Islet of Langerhans (tissue), 1 donor: ENCODE results near the gene PIGS.
"Not testable (repeated sequence)": the region's sequence is repeated elsewhere in the genome, so short reads cannot be mapped to it uniquely, and the experiment has no call there.

Source experiments
- FAIRE-seq: peaks from one replicate; lab custom pipeline; 2011; peaks lifted over from hg19 to GRCh38; lab: Jason Lieb, UNC

PIGS gene

DNA sequence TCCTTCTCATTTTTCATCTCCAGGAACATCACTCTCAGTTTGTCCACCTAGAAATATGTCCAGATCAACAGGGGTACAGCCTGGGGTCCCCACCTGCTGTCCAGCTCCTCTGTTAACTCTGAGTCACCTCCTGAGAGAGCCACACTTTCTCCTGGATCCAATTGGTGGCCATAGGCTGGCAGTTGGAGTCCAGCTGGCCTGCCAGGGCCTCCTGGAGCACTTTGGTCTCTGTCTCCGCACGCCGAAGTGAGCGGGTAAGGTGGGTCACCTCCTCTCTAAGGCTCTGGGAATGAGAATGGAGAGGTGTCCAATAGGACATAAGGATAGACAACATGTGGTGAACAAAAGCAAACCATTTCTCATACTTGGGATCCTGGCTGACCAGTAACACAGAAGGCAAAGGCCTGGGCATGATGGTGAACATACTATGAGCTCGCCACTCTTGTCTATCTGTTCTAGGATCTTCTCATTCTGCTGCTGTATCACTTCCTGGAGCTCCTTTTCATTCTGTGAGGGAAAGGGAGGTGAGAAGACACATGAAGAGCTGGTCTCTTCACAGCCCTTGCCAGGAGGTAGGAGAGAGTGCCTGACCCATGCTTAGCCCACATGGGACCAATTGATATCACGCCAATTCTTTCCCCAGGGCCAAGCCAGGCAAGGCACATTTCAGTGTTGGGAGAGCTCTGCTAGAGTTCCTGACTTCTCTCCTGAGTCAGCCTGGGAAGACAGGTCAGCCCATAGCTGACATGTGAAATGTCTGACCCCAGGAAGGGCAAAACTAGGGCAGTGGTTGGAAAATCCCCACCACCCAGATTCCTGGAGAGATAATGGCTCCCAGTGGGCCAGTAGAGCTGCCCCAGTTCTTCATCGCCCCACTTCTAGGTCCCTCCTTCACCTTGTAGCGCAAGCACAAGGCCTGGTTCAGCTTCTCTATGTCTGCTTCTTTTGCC is 7.2 kb upstream of the PIGS start:
- no peak for FAIRE-seq

DNA sequence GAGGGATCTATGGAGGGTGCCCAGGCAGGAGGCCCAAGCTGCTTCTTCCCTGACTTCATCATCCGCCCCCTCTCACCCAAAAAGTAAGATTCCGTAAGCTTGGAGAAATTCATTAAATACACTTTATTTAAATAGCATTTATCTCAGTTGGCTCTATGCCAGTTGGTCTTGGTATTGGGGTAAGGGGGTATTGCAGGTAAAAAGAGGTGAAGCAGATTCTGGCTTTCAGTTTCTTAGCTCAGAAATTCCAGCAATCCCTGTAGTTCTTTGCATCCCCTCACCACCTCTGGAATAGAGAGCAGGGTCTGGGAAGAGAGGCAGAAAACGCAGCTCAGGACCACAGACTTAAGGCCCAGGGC is 6.1 kb upstream of the PIGS start:
- no peak for FAIRE-seq

DNA sequence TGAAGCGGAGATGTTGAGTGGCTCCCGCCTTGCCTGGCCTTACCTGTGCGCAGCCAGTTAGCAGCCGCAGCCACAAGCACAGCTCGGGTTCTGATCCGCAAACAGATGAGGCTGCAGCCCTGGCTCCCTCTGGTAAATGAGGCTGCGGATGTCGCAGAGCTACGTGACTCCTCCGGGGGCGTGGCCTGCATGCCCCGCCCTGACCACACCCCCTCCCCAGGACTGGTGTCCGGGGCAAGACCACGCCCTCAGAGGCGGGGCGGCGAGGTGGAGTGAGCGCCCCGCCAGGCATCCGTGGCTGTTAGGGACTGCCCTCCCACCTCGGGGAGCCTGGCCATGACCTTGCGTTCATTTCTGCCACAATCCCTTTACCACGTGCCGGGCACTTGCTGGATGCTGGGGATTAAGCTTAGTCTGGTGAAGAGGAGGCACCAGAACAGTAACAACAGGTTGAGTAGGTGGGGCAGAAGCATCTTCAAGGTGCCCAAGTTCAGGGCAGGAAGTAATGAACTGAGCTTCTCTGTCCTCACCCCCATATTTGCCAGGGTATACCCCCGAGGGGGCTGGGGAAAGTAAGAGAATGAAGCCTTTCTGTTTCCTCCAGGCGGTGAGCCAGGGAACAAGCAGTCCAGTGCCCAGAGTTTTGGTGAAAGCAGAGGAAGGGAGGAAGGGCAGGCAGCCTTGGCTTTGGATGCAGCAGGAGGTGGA is 5.6 kb upstream of the PIGS start, which contains the start of gene ALDOC:
Gene ALDOC, minus strand, starts transcription at position 138 of the 708 bp plus-strand sequence. CDS start 1,363 bp downstream, outside the sequence.
- no peak for FAIRE-seq

DNA sequence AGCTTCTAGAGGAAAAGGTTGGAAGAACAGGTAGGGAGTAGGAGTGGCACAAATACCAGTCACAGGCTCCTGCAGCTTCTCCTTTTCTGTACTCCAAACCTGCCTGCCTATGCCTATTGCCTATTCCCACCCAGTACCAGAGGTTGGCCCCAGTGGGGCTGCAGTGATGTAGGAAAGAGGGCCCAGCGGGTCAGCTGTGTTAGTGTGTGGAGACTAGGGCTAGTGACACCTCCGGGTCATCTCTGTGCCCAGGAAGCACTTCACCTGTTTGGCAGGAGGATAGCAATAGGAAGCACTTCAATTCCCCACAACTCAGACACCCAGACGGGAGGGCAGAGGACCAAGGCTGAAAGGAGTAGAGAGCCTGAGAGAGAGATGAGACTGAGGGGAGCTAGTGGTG is 4.7 kb upstream of the PIGS start:
- FAIRE-seq = not testable (repeated sequence)

DNA sequence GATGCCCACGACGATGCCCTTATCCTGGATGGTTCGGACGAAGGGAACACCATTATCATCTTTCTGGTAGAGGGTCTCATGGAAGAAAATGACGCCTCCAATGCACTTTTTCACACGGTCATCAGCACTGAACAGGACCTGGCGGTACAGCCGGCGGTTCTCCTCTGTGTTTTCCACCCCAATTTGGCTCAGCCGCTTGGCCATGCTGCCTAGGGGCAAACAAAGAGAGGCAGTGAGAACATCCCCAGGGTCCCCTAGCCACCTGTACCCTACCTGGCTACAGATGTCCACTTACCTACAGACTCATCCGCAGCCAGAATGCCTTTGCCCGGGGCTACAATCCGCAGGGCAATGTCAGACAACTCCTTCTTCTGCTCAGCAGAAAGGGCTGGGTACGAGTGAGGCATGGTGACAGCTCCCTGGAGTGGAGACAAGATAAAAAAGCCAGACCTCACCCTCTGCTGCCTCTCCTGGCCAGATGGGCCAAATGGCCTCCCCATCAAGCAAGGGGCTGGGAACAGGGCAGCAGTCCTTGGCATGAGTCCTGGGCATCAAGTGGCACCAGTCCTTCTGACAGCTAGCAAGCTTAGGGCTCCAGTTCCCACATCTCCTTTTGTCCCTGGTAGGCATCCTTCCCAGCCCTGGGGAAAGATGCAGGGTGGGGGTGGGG is 3.9 kb upstream of the PIGS start:
- no peak for FAIRE-seq

DNA sequence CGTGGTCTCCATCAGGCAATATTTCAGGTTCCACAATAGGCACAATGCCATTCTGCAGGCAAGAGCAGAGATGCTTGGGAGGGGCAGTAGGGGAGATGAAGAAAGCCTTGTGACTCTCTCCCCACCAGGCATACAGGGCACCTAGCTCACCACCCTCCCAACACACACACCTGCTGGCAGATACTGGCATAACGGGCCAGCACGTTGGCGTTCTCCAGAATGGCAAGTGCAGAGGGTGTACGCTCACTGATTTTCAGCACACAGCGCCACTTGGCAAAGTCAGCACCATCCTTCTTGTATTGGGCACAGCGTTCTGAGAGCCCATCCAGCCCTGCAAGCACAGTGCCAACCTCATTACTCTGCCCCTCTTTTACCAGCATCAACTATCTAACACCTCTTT is 3.2 kb upstream of the PIGS start:
- no peak for FAIRE-seq

DNA sequence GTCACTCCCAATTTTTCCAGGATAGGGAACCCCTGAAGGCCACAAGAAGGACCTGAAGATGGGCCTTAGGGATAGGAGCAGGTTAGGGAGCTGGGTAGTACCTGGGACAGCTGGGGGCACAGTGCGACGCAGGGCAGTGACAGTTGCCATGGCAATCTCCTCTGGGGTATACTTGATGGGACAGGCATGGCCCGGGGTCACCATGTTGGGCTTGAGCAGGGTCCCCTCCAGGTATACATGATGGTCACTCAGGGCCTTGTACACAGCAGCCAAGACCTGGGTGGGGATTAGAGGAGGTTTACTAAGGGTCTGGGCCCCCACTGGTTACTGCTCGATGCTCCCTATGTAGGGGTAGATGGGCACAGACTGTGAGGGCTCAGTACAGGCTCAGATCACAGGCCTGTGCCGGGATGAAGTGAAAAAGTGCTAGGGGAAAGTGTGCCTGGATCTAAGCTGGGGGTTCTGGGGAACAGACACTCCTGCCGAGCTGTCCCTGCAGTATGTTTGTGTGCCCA is 2.7 kb upstream of the PIGS start:
- FAIRE-seq = no peak

DNA sequence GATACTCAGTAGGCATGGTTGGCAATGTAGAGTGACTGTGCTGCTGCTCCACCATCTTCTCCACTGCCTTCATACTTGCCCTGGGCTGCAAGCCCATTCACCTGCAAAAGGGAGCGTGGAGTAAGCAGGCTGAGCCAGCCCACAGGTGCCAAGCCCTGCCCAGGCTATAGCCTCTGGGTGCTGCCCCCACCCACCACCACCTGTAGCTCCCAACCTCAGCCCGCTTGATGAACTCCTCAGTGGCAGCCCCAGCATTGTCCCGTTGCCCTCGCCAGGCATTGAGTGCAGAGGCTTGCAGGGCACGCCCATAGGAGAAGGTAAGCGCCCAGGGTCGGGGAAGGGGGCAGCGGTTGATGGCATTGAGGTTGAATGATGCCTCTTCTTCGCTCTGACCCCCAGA is 2.2 kb upstream of the PIGS start:
- no peak for FAIRE-seq

DNA sequence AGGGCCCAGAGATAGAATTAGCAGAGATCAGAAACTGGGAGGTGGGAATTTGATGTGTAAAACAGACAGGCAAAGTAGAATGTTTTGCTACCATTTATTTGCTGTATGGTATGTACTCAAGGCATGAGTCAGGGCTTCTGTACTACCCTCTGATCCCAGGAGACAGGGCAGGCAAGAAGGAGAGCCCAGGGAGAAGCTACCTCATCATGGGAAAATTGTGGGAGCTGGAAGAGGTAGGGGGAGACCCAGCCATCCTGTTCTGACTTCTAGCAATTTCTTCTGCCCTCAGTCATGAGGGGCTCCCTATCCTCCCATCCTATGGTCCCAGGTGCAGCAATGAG is 1.7 kb upstream of the PIGS start:
- FAIRE-seq = no peak

DNA sequence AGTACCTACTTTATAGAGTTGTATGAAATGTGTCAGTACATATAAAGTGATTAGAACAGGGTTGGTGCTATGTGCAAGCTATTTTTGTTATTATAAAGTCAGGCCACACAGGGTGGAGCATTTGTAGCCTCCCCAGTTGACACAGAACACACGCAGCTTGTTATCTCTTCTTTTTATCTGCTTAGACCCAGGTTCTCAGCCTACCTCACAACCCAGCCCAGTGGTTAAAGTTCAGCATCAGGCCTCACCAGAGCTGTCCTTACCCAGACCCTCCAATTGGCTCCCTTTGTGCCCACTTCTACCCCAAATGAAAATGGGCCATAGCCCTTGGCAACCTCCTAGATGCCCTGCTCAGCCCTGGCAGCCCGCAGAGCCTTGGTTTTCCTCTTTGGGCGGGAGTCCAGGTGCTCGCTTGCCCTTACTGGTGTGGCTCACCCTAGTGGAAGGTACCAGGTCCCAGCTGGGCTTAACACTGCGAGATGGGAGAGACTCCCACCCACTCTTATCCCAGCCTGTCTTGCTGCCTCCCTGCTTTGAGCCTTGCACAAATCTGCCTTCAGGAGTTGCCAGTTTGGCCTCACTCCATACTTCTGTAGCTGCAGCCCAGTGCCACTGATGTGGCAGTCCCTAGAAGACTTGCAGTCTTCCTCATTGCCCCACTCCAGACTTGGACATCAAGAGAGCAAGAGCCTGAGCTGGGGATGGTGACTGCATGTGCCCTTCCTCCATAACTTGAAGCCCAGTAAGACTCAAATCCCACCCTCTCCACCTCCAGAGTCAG is 1.1 kb upstream of the PIGS start:
- no peak for FAIRE-seq

DNA sequence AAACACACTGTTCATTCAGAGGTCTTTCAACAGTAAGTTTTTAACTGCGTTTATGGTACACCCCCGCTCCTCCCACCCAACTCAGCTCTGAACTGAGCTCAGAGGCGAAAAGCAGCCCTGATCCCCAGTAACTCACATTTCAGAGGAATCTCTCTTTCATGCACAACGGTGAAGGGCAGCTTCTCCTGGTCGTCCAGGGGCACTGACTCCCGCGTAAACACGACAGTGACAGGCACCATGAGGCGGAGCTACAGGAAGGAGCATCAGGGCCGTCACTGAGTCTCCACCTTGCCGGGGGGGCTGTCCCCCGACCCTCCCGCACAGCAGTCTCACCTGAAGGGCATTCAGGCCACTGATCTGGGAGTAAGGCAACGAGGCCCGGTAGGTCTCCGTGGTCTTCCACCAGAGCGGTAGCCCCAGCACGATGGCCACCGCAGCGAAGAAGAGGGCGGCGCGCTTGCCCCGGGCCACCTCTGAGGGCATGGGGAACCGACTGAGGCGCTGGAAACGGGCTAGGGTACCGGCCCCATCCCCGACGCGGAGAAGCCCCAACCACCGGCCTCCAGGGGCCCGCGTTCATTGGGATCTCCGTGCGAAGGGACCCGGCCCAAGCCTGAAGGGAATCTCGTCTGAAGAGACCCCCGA is 486 bp downstream of the PIGS start:
- no peak for FAIRE-seq

DNA sequence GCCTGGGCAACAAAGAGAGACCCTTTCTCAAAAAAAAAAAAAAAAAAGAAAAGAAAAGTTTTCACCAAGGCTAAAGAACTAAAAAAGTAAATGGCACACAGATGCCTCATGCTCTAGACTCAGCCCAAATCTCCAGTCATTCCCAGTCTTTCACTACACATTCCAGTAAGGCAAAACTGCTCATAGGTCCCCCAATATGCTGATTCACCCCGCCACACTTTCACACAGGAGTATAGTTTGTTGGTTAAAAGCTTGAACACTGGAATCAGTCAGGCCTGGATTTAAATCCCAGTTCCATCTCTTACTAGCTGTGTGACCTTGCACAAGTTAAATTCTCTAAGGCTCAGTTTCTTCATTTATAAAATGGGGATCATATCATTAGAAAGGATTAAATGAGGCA is 1.9 kb downstream of the PIGS start:
- FAIRE-seq = no peak

DNA sequence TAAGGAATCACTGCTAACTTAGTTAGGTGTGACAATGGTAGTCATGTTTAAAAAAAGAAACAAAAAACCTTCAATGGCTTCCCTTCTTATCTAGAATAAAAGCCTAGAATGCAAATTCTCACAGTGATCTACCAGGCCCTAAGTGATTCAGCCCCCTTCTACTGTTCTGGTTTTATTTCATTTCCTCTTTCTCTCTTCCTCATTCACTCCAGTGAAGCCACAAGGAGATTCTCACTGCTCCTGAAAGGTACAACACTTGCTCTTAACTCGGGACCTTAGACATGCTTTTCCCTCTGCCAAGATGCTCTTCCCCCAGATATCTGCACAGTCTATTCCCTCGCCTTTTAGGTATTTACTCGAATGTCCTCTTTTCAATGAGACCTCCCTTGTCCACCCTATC is 3.7 kb downstream of the PIGS start:
- no peak for FAIRE-seq

DNA sequence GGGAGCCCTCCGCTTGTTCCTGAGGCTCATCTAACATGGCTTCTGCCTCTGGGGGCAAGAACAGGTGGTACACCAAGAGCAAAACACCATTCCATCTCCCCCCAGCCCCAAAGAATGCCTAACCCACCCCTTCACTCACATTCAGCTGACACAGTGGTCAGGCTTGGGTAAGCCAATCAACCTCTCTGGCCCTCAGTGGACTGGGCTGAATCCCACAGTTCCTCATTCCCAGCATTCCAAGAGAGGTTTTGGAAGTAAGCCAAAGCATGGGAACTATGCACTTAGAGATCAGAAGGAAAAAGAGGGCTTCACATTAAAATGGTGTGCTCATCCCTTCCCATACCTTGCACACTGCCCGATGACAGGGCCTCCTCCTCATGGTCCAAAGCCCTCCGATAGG is 7.8 kb downstream of the PIGS start:
- no peak for FAIRE-seq

DNA sequence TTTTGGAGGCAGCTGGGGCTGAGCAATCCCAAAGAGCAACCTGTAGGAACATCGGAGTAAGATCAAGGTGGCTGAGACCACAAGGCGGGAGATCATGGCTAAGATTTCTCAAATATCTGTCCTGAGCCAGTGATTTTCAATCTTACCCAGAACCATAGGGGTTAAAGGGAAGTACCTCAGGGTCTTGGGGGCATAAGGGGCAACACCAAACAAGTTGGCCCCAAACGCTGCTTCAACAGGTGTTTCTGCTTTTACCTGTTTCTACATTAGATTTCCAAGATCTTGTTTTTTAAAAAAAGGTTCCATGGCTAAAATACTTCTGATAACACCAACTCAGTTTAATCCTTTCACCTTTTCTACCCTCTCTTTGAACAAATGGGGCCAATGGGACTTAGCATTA is 16.3 kb downstream of the PIGS start:
- no peak for FAIRE-seq

DNA sequence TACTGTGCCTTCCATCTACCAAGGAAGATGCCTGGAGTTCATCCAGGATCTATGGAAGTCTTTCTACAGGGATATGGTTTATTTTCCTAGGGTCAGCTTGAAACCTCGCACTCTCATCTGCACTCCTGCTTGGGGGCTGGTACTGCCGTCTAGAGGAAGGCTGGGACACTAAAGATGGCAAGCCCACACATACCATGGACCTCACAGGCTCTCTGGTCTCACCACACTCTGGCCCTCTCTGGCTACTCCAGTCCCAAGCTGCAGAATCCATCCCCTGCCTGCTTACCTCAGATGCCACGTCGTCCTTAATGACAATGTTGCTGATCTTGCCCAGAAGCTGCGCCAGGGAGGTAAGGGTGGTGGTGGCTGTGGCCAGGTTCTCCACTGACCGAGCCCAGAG is 16.8 kb downstream of the PIGS start:
- no peak for FAIRE-seq

DNA sequence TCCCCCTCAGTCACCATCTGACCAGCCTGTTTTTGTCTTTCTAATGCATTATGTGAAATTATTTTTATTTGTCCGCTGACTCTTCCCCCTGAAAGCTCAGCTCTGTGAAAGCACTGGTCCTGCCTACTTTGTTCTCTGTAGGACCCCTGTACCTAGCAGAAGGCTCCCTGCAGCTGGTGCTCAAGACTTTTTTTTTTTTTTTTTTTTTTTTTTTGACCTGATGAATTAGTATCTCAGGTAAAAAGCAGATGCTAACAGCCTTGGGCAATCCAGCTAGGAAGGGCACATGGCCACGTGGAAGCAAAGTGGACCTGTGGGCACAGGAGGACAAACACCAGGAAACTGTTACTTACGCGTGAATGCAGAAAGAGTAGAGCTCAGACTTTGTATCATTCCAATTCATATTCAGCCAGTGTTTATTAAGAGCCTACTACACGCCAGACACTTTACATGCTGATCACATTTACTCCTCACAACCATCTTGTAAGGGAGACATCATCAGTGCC is 18.3 kb downstream of the PIGS start:
- no peak for FAIRE-seq

DNA sequence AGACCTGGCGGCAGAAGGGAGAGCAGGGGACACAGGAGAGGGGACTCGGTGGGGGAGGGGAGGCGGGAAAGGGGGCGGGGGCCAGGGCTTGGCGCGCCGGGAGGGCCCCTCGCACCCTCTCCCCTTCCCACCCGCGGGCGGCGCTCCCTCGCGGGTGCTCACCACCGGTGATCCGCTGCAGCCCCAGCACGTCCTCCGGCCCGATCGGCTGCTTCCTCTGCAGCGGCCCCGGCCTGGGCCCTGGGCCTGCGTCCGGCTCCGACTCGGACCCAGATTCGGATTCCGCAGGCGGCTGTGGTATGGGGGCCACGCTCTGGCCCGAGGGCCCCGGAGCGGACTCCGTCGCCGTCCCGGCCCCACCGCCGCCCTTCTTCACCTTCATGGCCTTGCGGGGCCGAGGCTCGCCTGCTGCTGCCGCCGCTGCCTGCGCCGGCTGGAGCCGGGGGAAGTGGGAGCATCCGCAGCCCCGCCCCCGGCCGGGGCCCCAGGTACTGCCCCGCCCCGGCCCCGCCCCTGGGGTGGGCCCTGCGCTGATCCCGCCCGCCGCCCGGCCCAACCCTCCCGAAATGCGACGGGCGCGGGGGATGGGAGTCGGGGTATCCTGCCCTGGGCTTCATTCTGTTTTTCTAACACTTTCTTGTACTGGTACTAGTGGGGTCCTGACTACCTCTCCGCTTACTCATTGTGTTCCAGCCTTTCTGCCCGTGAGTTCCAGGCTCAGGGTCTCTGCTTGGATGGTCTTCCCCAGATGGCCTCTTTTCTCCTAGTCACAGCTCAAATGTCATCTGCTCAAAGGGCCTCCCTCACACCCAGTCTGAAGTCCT is 18.9 kb downstream of the PIGS start, which contains the start of gene UNC119:
Gene UNC119, minus strand, starts transcription at position 449 of the 824 bp plus-strand sequence. Its CDS starts 67 bp downstream, at position 382.
- FAIRE-seq = no peak

DNA sequence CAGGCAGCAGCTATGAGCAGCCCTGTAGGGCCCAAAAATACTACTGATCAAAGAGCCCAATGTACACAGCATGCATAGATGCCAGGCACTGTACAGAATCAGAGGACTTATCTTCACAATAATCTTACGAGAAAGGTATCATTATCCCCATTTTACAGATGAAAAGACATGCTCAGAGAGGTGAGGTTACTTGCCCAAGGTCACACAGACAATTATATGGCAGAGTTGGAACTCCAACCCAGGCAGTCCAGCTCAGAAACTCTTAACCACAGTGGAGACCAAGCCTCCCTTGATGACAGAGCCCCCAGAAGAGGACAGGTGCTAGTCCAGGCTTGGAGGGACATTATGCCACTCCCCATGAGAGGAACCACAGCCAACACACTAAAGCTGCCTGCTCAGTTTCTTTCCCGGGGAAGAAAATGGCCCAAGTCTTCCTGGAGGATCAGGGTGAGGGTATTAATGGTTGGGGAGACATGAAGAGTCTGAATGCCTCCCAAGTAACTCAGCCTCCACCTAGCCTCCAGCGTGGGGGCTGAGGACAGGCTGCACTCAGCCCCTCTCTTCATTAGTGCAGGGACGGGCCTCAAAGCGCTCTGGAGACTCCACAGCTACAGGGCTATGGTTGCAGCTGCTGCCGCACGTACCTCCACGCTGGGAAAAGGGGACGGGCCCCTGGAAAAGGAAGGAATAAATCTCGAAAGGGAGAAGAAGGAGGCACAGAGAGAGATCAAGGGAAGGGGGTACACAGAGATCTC is 19.7 kb downstream of the PIGS start:
- no peak for FAIRE-seq

DNA sequence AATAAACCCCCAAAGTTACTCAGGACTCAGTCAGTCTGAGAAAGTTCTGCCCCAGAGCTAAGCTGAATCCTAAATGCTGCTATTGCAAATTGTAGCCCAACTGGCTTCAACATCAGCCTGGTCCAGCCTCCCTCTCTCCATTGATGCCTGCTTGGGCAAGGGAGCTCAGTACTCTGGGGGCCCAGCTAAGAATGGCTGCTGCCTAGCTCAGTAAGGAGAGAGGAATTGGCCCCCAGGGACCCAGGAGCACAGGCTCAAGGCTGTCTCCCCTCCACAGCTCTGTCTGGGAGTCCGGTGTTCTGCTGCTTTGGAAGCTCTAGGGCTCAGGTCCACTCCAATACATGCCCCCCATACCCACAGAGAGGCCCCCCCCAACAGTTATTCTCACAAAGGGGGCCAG is 20.5 kb downstream of the PIGS start:
- FAIRE-seq = no peak
